Frontal cortex (tissue), 4 donors: ENCODE results near the gene COL4A4. TPM values are rescaled to one million over a fixed set of nuclear protein-coding genes. Genes with fewer than 3 reads are reported as not detected.

Source experiments
- DNase-seq, 2 donors: peaks; one replicate each; pipeline ENCODE4 v3.0.0; 2012; ENCODE audit warnings: low spot score in 2 of 2
- FAIRE-seq: peaks from 2 replicates; lab custom pipeline; 2012; peaks lifted over from hg19 to GRCh38; lab: Jason Lieb, UNC
- total RNA-seq: library from RNA; depleted of rRNA; stranded (reverse); fragments of >200 nt; gene quantifications from one replicate; pipeline ENCODE4 v1.2.3, GENCODE V29; 2014
- donor health status: control.
- donor health status: control.
- donor health status: control.

Gene COL4A4
- total RNA-seq, 1 donor from 2014 or later = 0.41 TPM

- no peak for DNase-seq
- FAIRE-seq = no peak
Measured at GRCh38 chr2:227038550-227039189, 125.3 kb downstream of the COL4A4 start.

GRCh38 chr2:227036527-227036926 lies 127.5 kb downstream of the COL4A4 start:
- no peak for DNase-seq
- no peak for FAIRE-seq

GRCh38 chr2:227035711-227036367 lies 128.2 kb downstream of the COL4A4 start:
- no peak for FAIRE-seq
- DNase-seq = no peak

- no peak for DNase-seq
- no peak for FAIRE-seq
Measured at GRCh38 chr2:227033471-227034148, 130.4 kb downstream of the COL4A4 start.

- DNase-seq (no peak), FAIRE-seq (no peak)
Measured at GRCh38 chr2:227031379-227031778, 132.6 kb downstream of the COL4A4 start.

- FAIRE-seq (no peak), DNase-seq (no peak)
Measured at GRCh38 chr2:227030789-227031188, 133.2 kb downstream of the COL4A4 start.

- DNase-seq (no peak), FAIRE-seq (no peak)
Measured at GRCh38 chr2:227029426-227030105, 134.4 kb downstream of the COL4A4 start.

- no peak for DNase-seq
- FAIRE-seq = no peak
Measured at GRCh38 chr2:227025510-227025909, 138.5 kb downstream of the COL4A4 start.

- FAIRE-seq (no peak), DNase-seq (no peak)
Measured at GRCh38 chr2:227022608-227023007, 141.4 kb downstream of the COL4A4 start.

GRCh38 chr2:227020416-227020815 lies 143.6 kb downstream of the COL4A4 start:
- DNase-seq (no peak), FAIRE-seq (no peak)

- DNase-seq (no peak), FAIRE-seq (no peak)
Measured at GRCh38 chr2:227016894-227017293, 147.1 kb downstream of the COL4A4 start.

GRCh38 chr2:227013881-227014280 lies 150.1 kb downstream of the COL4A4 start:
- FAIRE-seq = no peak
- DNase-seq = no peak

GRCh38 chr2:227013330-227013729 lies 150.7 kb downstream of the COL4A4 start:
- DNase-seq = no peak
- FAIRE-seq = no peak

- DNase-seq (no peak), FAIRE-seq (no peak)
Measured at GRCh38 chr2:227010433-227010832, 153.6 kb downstream of the COL4A4 start.

- FAIRE-seq = no peak
Measured at GRCh38 chr2:227007940-227008339, 156.1 kb downstream of the COL4A4 start.

GRCh38 chr2:227007148-227007547 lies 156.9 kb downstream of the COL4A4 start:
- FAIRE-seq (no peak), DNase-seq (no peak)

More at GRCh38 chr2:227007940-227008339, 156.1 kb downstream of the COL4A4 start:
- no peak for DNase-seq

- DNase-seq (no peak), FAIRE-seq (no peak)
Measured at GRCh38 chr2:227006189-227006897, 157.7 kb downstream of the COL4A4 start.

- FAIRE-seq (no peak), DNase-seq (no peak)
Measured at GRCh38 chr2:227004482-227004881, 159.5 kb downstream of the COL4A4 start.

- FAIRE-seq (no peak), DNase-seq (no peak)
Measured at GRCh38 chr2:227000123-227000522, 163.9 kb downstream of the COL4A4 start.

GRCh38 chr2:226999661-227000060 lies 164.3 kb downstream of the COL4A4 start:
- DNase-seq = no peak
- no peak for FAIRE-seq
